MCF 10A (cell line): ENCODE results near the gene SETBP1. TPM values are rescaled to one million over a fixed set of nuclear protein-coding genes. Genes with fewer than 3 reads are reported as not detected.

Experiments used
- BruUV-seq: library from RNA; stranded (reverse); fragments of 400-500 nt; replicated peaks from 2 replicates; lab custom pipeline; 2021; lab: Mats Ljungman, UMichigan
- CTCF ChIA-PET: fragments of 300-600 bp; sonication (Branson Sonifier 250); formaldehyde crosslinking; extraction: SDS; loops from one replicate; lab custom pipeline; 2021; ENCODE audit warnings: antibody characterized with exemption, inconsistent platforms; lab: Yijun Ruan, JAX
- POLR2A ChIA-PET: fragments of 300-600, 350-650 bp; sonication (Branson Sonifier 250); formaldehyde crosslinking; extraction: SDS; loops from one replicate; lab custom pipeline; 2020; ENCODE audit warnings: antibody characterized with exemption, inconsistent platforms; lab: Yijun Ruan, JAX
- DNase-seq: peaks from one replicate; pipeline ENCODE4 v3.0.0-alpha.2; 2018; ENCODE audit not compliant: unreplicated experiment
- H3K27ac Mint-ChIP-seq: one replicate; pipeline ENCODE4 v1.8.0; 2022; ENCODE audit warnings: mild to moderate bottlenecking, low read depth, mixed read lengths; ENCODE audit not compliant: unreplicated experiment
- H3K27me3 Mint-ChIP-seq: one replicate; pipeline ENCODE4 v1.8.0; 2022; ENCODE audit warnings: mixed read lengths; ENCODE audit not compliant: insufficient read depth, unreplicated experiment
- H3K36me3 Mint-ChIP-seq: one replicate; pipeline ENCODE4 v1.8.0; 2022; ENCODE audit warnings: mild to moderate bottlenecking, moderate library complexity, mixed read lengths; ENCODE audit not compliant: insufficient read depth, unreplicated experiment
- H3K4me1 Mint-ChIP-seq: one replicate; pipeline ENCODE4 v1.8.0; 2022; ENCODE audit warnings: mixed read lengths; ENCODE audit not compliant: insufficient read depth, unreplicated experiment
- H3K4me3 Mint-ChIP-seq: one replicate; pipeline ENCODE4 v1.8.0; 2022; ENCODE audit warnings: mild to moderate bottlenecking, moderate library complexity, mixed read lengths; ENCODE audit not compliant: unreplicated experiment
- H3K9me3 Mint-ChIP-seq: one replicate; pipeline ENCODE4 v1.8.0; 2022; ENCODE audit warnings: mixed read lengths; ENCODE audit not compliant: unreplicated experiment
- intact Hi-C: fragments of 100-400 bp; cut with micrococcal nuclease; formaldehyde crosslinking; loops from 2 replicates; pipeline ENCODE4 v1.14.1; 2022
- total RNA-seq: library from RNA; stranded (reverse); gene quantifications from 2 replicates; pipeline ENCODE4 v1.2.3, GENCODE V29; 2022
- TF ChIP-seq, protein P1 (sequence below): fragments of 200-600 bp; IDR thresholded peaks from one replicate; pipeline ENCODE4 v1.8.0; 2022; ENCODE audit warnings: antibody characterized with exemption, mild to moderate bottlenecking; ENCODE audit not compliant: unreplicated experiment

SETBP1 gene
- total RNA-seq, 1 experiment from 2014 or later: 4.8 TPM

DNA sequence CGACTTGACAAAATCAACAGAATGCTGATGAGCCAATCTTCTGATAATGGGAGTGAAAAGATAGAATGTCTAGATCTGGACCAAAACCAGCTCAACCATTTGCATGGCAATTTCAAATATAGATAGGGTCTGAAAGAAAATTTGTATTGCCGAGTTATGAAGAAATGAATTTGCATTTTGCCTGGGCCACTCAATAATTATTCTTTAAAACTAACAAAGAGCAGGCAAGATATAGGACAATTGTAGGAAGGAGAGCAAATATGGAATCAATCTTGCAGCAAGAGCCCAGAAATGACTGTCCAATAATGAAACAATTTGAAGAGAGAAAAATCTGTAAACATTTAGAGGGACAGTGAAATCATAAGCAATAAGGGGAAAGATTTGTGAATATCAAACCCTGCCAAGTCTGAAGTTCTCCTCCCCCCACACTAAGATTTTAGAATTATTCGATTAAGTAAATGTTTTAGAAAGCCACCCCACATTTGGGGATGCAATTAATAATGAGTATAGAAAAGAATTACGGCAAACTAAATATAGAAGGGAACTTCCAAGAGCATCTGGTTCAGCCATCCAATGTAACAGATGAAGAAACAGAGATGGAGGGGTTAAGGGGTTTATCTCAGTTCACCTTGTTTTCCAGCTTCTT, 377.4 kb downstream of the SETBP1 start:
- H3K4me1 Mint-ChIP-seq: peaks cover 10% of the 10 kb centered on the region
- TF ChIP-seq, protein P1, sequence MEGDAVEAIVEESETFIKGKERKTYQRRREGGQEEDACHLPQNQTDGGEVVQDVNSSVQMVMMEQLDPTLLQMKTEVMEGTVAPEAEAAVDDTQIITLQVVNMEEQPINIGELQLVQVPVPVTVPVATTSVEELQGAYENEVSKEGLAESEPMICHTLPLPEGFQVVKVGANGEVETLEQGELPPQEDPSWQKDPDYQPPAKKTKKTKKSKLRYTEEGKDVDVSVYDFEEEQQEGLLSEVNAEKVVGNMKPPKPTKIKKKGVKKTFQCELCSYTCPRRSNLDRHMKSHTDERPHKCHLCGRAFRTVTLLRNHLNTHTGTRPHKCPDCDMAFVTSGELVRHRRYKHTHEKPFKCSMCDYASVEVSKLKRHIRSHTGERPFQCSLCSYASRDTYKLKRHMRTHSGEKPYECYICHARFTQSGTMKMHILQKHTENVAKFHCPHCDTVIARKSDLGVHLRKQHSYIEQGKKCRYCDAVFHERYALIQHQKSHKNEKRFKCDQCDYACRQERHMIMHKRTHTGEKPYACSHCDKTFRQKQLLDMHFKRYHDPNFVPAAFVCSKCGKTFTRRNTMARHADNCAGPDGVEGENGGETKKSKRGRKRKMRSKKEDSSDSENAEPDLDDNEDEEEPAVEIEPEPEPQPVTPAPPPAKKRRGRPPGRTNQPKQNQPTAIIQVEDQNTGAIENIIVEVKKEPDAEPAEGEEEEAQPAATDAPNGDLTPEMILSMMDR: no peak
- POLR2A ChIA-PET: no interaction called here
- H3K9me3 Mint-ChIP-seq: no peaks in the 10 kb centered on the region
- CTCF ChIA-PET: no interaction called here
- no peaks in the 10 kb centered on the region for H3K27me3 Mint-ChIP-seq
- BruUV-seq: no TSS peak
- no peaks in the 10 kb centered on the region for H3K36me3 Mint-ChIP-seq
- no peak overlapping the region for H3K4me3 Mint-ChIP-seq
- DNase-seq: no peak
- no peak overlapping the region for H3K27ac Mint-ChIP-seq
- intact Hi-C loops: loop anchor here (5.0 kb wide), 1 partner anchor 109 kb away; no protein-coding TSS in a partner anchor

DNA sequence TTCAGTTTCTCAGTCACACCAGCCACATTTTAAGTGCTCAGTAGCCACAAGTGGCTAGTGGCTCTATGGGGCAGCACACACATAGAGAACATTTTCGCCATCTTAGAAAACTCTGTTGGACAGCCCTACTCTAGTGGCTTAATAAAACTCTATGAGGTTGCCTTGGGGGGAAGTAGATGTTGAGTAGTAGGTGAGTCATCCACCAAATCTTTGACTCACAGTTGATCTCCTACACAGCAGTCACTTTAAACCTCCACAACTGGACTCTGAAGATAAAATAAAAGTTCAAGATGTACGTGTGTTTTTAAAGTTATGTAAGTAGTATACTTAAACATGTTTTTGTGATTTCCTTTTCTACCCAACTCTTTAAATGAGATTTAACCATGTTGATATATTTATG, 379.0 kb downstream of the SETBP1 start:
- H3K4me3 Mint-ChIP-seq: no peak overlapping the region
- TF ChIP-seq, protein P1: no peak
- no peak overlapping the region for H3K27ac Mint-ChIP-seq
- H3K36me3 Mint-ChIP-seq: no peaks in the 10 kb centered on the region
- H3K27me3 Mint-ChIP-seq: no peaks in the 10 kb centered on the region
- no peaks in the 10 kb centered on the region for H3K9me3 Mint-ChIP-seq
- DNase-seq: peak; percentile 85
- POLR2A ChIA-PET: interaction anchor here (0.9 to 1.4 kb wide), 2 partner anchors 9 to 16 kb away, joined by 3 to 5 read pairs; no protein-coding TSS in a partner anchor
- intact Hi-C loops: loop anchor here (5.0 kb wide), 1 partner anchor 108 kb away; no protein-coding TSS in a partner anchor
- CTCF ChIA-PET: no interaction called here
- peaks cover 10% of the 10 kb centered on the region for H3K4me1 Mint-ChIP-seq
- no TSS peak for BruUV-seq

DNA sequence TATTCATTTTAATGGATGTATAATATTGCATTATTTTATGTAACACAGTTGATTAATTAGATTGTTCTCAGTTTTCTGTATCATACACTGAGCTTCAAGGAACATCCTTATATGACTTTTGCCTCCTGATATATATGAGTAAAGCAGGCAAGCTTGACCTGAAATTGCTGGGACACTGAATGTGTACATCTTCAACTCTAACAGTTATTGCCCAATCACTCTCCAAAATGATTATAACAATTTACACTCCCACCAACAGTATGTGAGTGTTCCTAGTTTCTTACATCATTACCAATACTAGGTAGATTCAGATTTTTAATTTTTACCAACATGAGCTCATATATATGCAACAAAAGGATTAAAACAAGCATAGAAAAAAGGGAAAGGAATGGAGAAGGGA, 379.4 kb downstream of the SETBP1 start:
- no TSS peak for BruUV-seq
- Mint-ChIP-seq H3K27ac (no peak overlapping the region), H3K36me3 (no peaks in the 10 kb centered on the region), H3K9me3 (no peaks in the 10 kb centered on the region), H3K27me3 (no peaks in the 10 kb centered on the region), H3K4me3 (no peak overlapping the region), H3K4me1 (peaks cover 10% of the 10 kb centered on the region)
- peak; percentile 13 for DNase-seq
- TF ChIP-seq, protein P1: no peak
- intact Hi-C loops: no loop called here
- POLR2A ChIA-PET: interaction anchor here (0.9 to 1.4 kb wide), 2 partner anchors 9 to 16 kb away, joined by 3 to 5 read pairs; no protein-coding TSS in a partner anchor
- CTCF ChIA-PET: no interaction called here

DNA sequence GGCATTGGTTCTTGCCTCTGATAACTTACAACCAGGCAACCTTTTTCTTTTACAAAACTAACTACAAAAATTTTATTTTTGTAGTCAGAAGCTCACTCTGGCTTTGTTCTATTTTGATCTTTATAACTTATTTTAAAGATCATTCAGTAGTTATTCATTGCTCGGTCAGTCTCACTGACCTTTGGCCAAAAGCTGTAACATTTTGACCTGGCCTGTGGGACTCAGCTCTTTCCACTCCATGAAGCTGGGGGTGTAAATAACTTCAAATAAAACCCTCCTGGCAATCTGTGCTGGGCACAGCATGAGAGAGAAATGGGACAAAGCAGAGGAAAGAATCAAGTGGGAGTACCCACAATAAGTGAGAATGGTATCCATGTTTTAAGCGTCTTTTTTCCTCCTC, 380.7 kb downstream of the SETBP1 start:
- Mint-ChIP-seq H3K9me3 (no peaks in the 10 kb centered on the region), H3K4me3 (no peak overlapping the region), H3K27ac (no peak overlapping the region), H3K4me1 (peaks cover 10% of the 10 kb centered on the region), H3K36me3 (no peaks in the 10 kb centered on the region), H3K27me3 (no peaks in the 10 kb centered on the region)
- no TSS peak for BruUV-seq
- ChIA-PET POLR2A (interaction anchor here (0.6 kb wide), 1 partner anchor 295 kb away, joined by 3 read pairs; no protein-coding TSS in a partner anchor), CTCF (no interaction called here)
- TF ChIP-seq, protein P1: no peak
- intact Hi-C loops: no loop called here
- no peak for DNase-seq
